Epithelial cell of umbilical artery (primary cell): Measurements from ENCODE around the gene HOXC10. TPM values are rescaled to one million over a fixed set of nuclear protein-coding genes. Genes with fewer than 3 reads are reported as not detected.

Experiments used
- total RNA-seq: library from RNA; depleted of rRNA; stranded (reverse); fragments of >200 nt; gene quantifications from 2 replicates; pipeline ENCODE4 v1.2.3, GENCODE V29; 2014

Gene HOXC10
- not detected in 2 replicates for total RNA-seq

DNA sequence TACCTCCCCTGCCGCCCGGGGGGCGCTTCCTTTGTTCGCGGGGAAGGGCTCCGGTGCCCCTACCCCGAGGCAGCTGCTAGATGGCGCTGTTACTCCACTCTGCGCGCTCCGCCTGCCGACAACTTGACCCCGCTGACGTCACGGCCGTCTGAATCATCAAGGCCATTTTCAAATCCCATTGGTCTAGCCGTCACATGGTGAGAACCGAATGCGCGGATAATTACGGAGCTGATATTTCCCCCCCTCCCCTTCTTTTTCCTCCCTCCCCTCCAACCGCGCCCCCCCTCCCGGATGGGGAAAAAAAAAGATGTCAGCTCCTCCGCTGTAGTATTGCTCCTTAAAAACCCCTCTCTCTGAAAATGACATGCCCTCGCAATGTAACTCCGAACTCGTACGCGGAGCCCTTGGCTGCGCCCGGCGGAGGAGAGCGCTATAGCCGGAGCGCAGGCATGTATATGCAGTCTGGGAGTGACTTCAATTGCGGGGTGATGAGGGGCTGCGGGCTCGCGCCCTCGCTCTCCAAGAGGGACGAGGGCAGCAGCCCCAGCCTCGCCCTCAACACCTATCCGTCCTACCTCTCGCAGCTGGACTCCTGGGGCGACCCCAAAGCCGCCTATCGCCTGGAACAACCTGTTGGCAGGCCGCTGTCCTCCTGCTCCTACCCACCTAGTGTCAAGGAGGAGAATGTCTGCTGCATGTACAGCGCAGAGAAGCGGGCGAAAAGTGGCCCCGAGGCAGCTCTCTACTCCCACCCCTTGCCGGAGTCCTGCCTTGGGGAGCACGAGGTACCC, at the start of gene HOXC10:
Gene HOXC10 (plus strand): TSS at position 246 of the 791 bp plus-strand sequence. CDS start 114 bp downstream, at position 360.

DNA sequence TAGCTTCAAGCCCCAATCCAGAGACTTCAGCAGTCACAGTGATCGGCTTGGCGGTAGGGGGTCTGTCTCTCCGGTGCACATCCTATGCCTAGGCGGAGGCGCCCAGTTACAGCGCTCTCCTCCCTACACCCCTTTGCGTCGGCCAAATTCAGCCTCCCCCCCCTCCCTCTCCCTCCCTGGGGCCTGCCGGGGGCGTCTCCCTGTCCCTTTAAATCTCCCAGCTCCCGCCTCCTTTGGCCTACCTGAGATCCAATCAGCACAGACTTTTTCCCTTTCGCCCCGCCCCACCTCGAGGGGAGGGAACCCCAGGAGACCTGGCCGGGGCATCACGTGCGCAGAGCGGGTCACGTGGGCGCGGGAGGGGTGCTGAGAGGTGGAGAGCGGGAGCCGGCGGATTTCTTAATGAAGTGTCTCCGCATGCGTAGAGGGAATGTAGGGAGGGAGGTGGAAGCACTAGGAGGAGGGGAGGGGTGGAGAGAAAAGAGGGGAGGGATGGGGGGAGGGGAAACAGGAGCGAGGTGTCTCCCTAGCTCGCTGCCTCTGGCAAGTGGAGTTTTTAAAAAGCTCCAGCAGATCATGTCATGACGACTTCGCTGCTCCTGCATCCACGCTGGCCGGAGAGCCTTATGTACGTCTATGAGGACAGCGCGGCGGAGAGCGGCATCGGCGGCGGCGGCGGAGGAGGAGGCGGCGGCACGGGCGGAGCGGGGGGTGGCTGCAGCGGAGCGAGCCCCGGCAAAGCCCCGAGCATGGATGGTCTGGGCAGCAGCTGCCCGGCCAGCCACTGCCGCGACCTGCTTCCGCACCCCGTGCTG, 46.4 kb upstream of the HOXC10 start, which contains the start of gene HOXC13:
Gene HOXC13 (plus strand): TSS at position 506 of the 815 bp plus-strand sequence. CDS start 76 bp downstream, at position 582.

DNA sequence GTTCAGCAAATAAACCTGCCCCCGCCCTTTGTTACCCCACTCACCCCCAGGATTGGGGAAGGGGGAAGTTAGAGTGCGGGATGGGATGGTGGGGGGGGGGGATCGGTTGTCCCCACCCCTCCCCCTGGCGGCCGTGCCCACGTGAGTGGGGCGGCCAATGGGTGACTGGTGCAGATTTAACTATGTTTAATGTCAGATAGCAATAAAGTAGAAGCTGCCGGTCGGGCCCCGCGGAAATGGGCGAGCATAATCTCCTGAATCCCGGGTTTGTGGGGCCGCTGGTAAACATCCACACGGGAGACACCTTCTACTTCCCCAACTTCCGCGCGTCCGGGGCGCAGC, 30.3 kb upstream of the HOXC10 start, which contains the start of gene HOXC12:
Gene HOXC12 (plus strand): TSS at position 210 of the 342 bp plus-strand sequence. CDS start 27 bp downstream, at position 237.

DNA sequence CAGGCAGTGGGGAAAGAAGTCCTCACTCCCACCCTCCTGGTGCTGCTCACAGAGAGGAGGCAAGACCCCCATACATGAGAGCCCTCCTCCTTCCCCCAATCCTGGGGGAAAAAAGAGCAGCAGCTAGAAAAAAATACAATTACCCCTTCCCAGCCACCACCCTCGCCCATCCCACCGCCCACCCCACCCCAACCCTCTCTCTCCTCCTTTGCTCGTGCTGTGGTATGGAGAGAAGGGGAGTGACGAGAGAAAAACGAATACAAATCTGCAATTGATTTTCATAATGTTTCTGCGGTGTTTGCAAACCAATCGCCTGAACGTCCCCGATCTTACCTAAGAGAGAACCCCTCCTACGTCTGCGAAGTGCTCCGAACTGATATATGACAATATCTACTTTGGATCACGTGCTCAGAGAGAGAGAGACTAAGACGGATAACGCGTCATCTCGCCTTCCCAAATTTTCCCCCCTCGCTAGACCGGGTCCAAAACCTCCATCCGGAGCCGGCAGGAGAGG, 12.2 kb upstream of the HOXC10 start, which contains the start of gene HOXC11:
Gene HOXC11 (plus strand): TSS at position 405 of the 514 bp plus-strand sequence. CDS start 116 bp downstream, outside the sequence.

DNA sequence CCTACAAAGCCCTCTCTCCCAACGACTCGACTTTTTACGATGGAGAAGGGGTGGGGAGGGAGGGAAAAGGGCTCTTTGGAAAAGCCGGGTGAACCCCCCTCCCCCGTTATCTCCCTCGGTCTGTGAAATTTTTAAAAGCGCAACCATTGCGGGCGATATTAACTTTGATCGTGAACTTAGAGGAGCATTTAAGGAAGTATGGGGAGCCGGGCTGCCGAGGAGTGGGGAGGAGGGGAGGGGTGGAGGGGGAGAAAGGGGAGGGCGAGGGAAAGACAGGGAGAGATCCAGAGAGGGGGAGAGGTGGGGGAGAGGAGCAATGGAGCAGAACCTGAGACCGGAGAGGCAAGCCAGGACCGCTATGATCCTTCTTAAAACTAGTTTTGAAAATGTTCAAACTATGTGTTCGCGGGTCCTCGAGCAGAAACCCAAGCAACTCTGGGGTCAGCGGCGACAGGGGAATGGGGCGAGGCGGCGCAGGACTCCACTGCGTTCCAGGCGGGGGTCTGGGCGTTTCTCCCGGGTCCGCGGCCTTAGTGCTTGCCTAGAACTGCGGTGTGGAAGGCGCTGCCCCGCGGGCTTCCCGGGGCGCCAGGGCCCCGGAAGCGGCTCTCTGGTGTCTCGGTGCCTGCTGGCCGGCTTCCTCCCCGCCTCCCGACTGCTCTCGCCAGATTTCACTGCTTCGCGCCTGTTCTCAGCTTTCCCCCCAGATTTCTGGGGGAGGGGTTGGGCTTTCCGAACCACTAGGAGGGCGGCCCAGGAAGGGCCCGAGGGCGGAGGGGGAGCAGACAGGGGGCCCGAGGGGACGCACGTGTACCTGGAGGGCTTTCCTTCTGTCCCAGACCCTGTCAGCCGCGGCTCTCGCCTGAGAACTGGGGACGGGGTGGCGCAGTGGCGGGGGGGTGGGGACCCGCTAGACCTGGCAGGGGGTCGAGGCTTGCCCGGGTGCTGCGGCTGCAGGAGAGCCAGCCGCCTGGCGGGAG, 10.6 kb upstream of the HOXC10 start, which contains the start of gene HOTAIR:
Gene HOTAIR (minus strand): TSS at position 871 of the 980 bp plus-strand sequence.

DNA sequence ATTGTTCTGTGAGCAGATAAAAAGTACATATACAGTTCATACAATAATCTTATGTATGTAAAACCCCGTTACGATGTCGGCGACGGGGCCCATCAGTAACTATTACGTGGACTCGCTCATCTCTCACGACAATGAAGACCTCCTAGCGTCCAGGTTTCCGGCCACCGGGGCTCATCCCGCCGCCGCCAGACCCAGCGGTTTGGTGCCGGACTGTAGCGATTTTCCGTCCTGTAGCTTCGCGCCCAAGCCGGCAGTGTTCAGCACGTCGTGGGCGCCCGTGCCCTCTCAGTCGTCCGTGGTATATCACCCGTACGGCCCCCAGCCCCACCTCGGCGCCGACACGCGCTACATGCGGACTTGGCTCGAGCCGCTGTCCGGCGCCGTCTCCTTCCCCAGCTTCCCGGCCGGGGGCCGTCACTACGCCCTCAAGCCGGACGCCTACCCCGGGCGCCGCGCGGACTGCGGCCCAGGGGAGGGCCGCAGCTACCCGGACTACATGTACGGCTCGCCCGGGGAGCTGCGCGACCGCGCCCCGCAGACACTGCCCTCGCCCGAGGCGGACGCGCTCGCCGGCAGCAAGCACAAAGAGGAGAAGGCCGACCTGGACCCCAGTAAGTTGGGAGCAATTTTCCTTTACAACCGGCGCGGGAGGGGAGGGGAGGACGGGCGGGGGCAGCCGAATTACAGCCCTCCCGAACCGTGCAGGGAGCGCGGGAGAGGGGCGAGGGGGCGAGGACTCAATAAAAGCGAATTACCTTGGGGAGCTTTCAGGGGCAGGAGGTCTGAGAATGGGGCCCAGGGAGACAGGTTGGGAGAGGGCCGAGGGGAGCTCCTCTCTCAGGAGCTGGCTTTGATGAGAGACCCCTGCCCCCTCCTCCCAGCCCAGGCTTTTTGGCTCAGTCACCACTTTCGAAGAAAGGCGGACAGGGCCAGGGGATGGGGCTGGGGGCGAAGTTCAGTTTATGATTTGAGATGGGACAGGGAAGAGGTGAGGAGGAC, 15.5 kb downstream of the HOXC10 start, which contains the start of gene HOXC9:
Gene HOXC9 (plus strand): TSS at position 46 of the 999 bp plus-strand sequence. CDS start 28 bp downstream, at position 74.

DNA sequence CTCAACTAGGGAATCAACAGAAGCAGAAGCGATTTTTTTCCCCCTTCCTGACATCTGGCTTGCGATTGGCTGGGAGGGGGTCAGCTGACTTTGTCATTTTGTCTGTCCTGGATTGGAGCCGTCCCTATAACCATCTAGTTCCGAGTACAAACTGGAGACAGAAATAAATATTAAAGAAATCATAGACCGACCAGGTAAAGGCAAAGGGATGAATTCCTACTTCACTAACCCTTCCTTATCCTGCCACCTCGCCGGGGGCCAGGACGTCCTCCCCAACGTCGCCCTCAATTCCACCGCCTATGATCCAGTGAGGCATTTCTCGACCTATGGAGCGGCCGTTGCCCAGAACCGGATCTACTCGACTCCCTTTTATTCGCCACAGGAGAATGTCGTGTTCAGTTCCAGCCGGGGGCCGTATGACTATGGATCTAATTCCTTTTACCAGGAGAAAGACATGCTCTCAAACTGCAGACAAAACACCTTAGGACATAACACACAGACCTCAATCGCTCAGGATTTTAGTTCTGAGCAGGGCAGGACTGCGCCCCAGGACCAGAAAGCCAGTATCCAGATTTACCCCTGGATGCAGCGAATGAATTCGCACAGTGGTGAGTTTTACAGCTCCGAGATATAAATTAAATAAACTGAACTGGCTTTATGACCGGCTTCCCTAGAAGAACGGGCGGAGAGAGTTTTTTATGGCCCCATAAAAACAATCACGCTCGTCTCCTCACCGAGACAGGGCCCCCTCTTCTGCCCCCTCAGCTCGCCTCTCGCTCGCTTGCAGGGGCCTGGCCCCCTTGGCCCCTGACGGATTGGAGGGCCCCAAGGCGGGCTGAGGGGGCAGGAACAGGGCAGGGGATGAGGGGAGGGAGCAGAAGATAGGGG, 43.6 kb downstream of the HOXC10 start, which contains the start of gene HOXC6:
Gene HOXC6 (plus strand): TSS at position 127 of the 888 bp plus-strand sequence. CDS start 82 bp downstream, at position 209.

DNA sequence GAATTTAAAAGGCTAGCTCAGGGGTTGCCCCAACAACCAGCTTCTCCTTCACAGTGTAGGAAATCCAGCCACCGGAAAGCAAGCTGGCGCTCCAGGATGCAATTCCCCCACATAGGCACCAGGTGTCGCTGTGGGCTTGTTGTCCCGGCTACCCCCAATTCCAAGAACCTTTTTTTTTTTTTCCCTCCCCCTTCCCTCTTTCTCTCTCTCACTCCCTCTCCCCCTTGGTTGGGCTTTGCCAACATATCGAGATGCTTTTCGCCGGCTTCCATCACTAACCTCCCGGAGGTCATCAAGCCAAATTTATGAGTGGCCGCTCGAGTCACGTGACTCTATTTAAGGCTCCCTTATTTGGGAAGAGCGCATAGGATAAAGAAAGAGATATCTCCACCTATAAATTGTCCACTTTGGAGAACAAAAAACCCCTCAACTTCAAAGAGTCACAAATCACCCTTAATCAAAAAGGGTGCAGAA, 47.7 kb downstream of the HOXC10 start, which contains the start of gene HOXC5:
Gene HOXC5 (plus strand): TSS at position 424 of the 474 bp plus-strand sequence. CDS start 73 bp downstream, outside the sequence.

Other genes with a start within 250 kb of the HOXC10 start
- gene CISTR, start 233.2 kb upstream of the HOXC10 start, total RNA-seq: not detected in 2 replicates
- not detected in 2 replicates for gene HOXC13, start 46.3 kb upstream of the HOXC10 start, total RNA-seq
- not detected in 2 replicates for gene HOXC12, start 30.2 kb upstream of the HOXC10 start, total RNA-seq
- not detected in 2 replicates for gene HOXC11, start 12.0 kb upstream of the HOXC10 start, total RNA-seq
- under 0.01 TPM in 1 of 2 replicates, not detected in the other for gene HOTAIR, start 10.2 kb upstream of the HOXC10 start, total RNA-seq
- gene HOXC9, start 15.0 kb downstream of the HOXC10 start, total RNA-seq: not detected in 2 replicates
- not detected in 2 replicates for gene HOXC8, start 23.8 kb downstream of the HOXC10 start, total RNA-seq
- gene HOXC6, start 43.3 kb downstream of the HOXC10 start, total RNA-seq: not detected in 2 replicates
- gene HOXC5, start 47.9 kb downstream of the HOXC10 start, total RNA-seq: not detected in 2 replicates
- not detected in 2 replicates for gene HOXC4, start 68.7 kb downstream of the HOXC10 start, total RNA-seq
- 20.8 and 29.9 TPM in 2 replicates for gene SMUG1, start 203.8 kb downstream of the HOXC10 start, total RNA-seq